HepG2 (cell line): ENCODE measurements around the gene DNAJC5. TPM values are rescaled to one million over a fixed set of nuclear protein-coding genes. Genes with fewer than 3 reads are reported as not detected.
A peak's percentile ranks its signal among the peaks of the same experiment; 100 is the strongest.

ENCODE experiments used
- ATAC-seq: fragments of 200-7000 bp; cut with Tn5 transposase; 3 replicates; pipeline ENCODE4 v1.9.1; 2020; ENCODE audit warnings: mild to moderate bottlenecking, moderate library complexity
- BruUV-seq: library from RNA; stranded (reverse); fragments of 400-500 nt; replicated peaks from 2 replicates; lab custom pipeline; 2021; lab: Mats Ljungman, UMichigan
- CTCF ChIA-PET: fragments of 300-600 bp; formaldehyde crosslinking; extraction: SDS; loops from one replicate; lab custom pipeline; 2021; ENCODE audit warnings: low total read pairs, inconsistent platforms, low intra/inter-chr PET ratio; lab: Yijun Ruan, JAX
- POLR2A ChIA-PET: fragments of 350-600 bp; sonication (Branson Sonifier 250); formaldehyde crosslinking; loops from one replicate; lab custom pipeline; 2020; ENCODE audit warnings: antibody characterized with exemption, inconsistent platforms; lab: Yijun Ruan, JAX
- DNase-seq: peaks from one replicate; pipeline ENCODE4 v3.0.0-alpha.2; 2015; ENCODE audit warnings: low spot score
- FAIRE-seq: peaks from 3 replicates; lab custom pipeline; 2011; peaks lifted over from hg19 to GRCh38; lab: Jason Lieb, UNC
- H2AFZ ChIP-seq: one replicate; pipeline ENCODE4 v1.6.1; 2011; ENCODE audit warnings: low read length, inconsistent platforms
- H3K27ac ChIP-seq: fragments of 300-600 bp; 3 replicates; pipeline ENCODE4 v1.8.0; 2011; ENCODE audit warnings: mixed run types, mild to moderate bottlenecking, mixed read lengths, low read length, inconsistent platforms; ENCODE audit not compliant: insufficient read depth; ENCODE audit errors: extremely low read length
- H3K27me3 ChIP-seq, 2 experiments: fragments of 200-600 bp in 1 of 2; 2 replicates in 1 of 2; 3 replicates in 1 of 2; pipeline versions ENCODE4 v1.6.0 to v1.8.0; 2011; ENCODE audit warnings: low read length in 2 of 2, mild to moderate bottlenecking in 2 of 2, moderate library complexity in 2 of 2, inconsistent platforms in 1 of 2; ENCODE audit not compliant: insufficient read depth in 2 of 2, control insufficient read depth in 1 of 2
- H3K36me3 ChIP-seq, 2 experiments: fragments of 200-600 bp in 1 of 2; replicated peaks in 1 of 2; 2 replicates in 1 of 2; 3 replicates in 1 of 2; pipeline versions ENCODE4 v1.5.1 to v1.8.0; 2011; ENCODE audit warnings: low read length in 2 of 2, inconsistent platforms in 1 of 2; ENCODE audit not compliant: insufficient read depth in 2 of 2, control insufficient read depth in 1 of 2
- H3K4me1 ChIP-seq: 2 replicates; pipeline ENCODE4 v1.5.1; 2012; ENCODE audit warnings: low read length, inconsistent platforms; ENCODE audit not compliant: insufficient read depth
- H3K4me2 ChIP-seq: 2 replicates; pipeline ENCODE4 v1.6.0; 2011; ENCODE audit warnings: low read depth, low read length, inconsistent platforms
- H3K4me3 ChIP-seq, 3 experiments: fragments of 200-600 bp in 1 of 3; sonication (generic), shearing (Covaris generic) in 1 of 3; replicated peaks in 1 of 3; 2 replicates each; pipeline ENCODE4 v1.5.1; 2011 to 2016; ENCODE audit warnings: low read length in 3 of 3, inconsistent platforms in 2 of 3, low read depth in 2 of 3, mild to moderate bottlenecking in 2 of 3, control low read depth in 1 of 3, mixed read lengths in 1 of 3; ENCODE audit not compliant: insufficient read depth in 1 of 3
- H3K79me2 ChIP-seq: one replicate; pipeline ENCODE4 v1.6.1; 2011; ENCODE audit warnings: low read length, inconsistent platforms; ENCODE audit not compliant: insufficient read depth
- H3K9ac ChIP-seq: 2 replicates; pipeline ENCODE4 v1.6.0; 2011; ENCODE audit warnings: mild to moderate bottlenecking, low read depth, low read length, inconsistent platforms; ENCODE audit not compliant: insufficient read depth
- H3K9me3 ChIP-seq: 2 replicates; pipeline ENCODE4 v1.5.1; 2012; ENCODE audit warnings: mild to moderate bottlenecking, low read length
- H4K20me1 ChIP-seq: 2 replicates; pipeline ENCODE4 v1.6.0; 2011; ENCODE audit warnings: inconsistent platforms, mild to moderate bottlenecking, low read length, moderate library complexity; ENCODE audit not compliant: insufficient read depth
- AKAP8 ChIP-seq: sonication (generic); formaldehyde crosslinking; IDR thresholded peaks from 2 replicates; pipeline ENCODE4 v1.5.1; 2020; ENCODE audit warnings: mild to moderate bottlenecking, missing genetic modification reagents
- MAX ChIP-seq: IDR thresholded peaks from 2 replicates; pipeline ENCODE4 v1.6.1; 2012; ENCODE audit warnings: inconsistent platforms
- PLRG1 ChIP-seq: fragments of 450-650 bp; conservative IDR thresholded peaks from 2 replicates; pipeline ENCODE4 v1.6.1; 2016
- REPIN1 ChIP-seq: sonication (generic); formaldehyde crosslinking; IDR thresholded peaks from 2 replicates; pipeline ENCODE4 v1.8.0; 2022; ENCODE audit warnings: missing genetic modification reagents, low read depth, mild to moderate bottlenecking, borderline replicate concordance
- TFAP4 ChIP-seq: sonication (generic); IDR thresholded peaks from 2 replicates; pipeline ENCODE4 v1.6.1; 2016; ENCODE audit warnings: low read depth, borderline replicate concordance
- TGIF2 ChIP-seq: IDR thresholded peaks from 2 replicates; pipeline ENCODE4 v1.6.1; 2016; ENCODE audit warnings: control low read depth, missing compliant biosample characterization
- THAP9 ChIP-seq: sonication (generic); formaldehyde crosslinking; IDR thresholded peaks from 2 replicates; pipeline ENCODE4; 2020; ENCODE audit warnings: missing genetic modification reagents, mild to moderate bottlenecking, borderline replicate concordance
- ZFP36L2 ChIP-seq: sonication (generic); formaldehyde crosslinking; IDR thresholded peaks from 2 replicates; pipeline ENCODE4 v1.4.0; 2020; ENCODE audit warnings: missing genetic modification reagents
- ZNF18 ChIP-seq: sonication (generic); formaldehyde crosslinking; IDR thresholded peaks from 2 replicates; pipeline ENCODE4 v1.8.0; 2022; ENCODE audit warnings: mild to moderate bottlenecking, missing genetic modification reagents; ENCODE audit not compliant: insufficient replicate concordance
- ZNF280B ChIP-seq: sonication (generic); formaldehyde crosslinking; IDR thresholded peaks from 2 replicates; pipeline ENCODE4 v1.5.0; 2020; ENCODE audit warnings: missing genetic modification reagents, mild to moderate bottlenecking, borderline replicate concordance
- ZNF451 ChIP-seq: sonication (generic); formaldehyde crosslinking; IDR thresholded peaks from 2 replicates; pipeline ENCODE4 v1.5.0; 2020; ENCODE audit warnings: mild to moderate bottlenecking, missing genetic modification reagents
- WGBS: methylation state at CpG from one replicate; pipeline ENCODE4 v1.1.6; 2017; ENCODE audit warnings: low lambda C conversion rate; 5-methylcytosine and 5-hydroxymethylcytosine counted together
- in situ Hi-C: cut with HindIII; loops from 2 replicates; pipeline ENCODE4 v1.10.0; 2017; ENCODE audit warnings: low pct_unique_long_range_greater_than_20kb; ENCODE audit not compliant: extremely low pct_ligation_motif_present
- intact Hi-C: fragments of 100-400 bp; cut with micrococcal nuclease; formaldehyde crosslinking; loops from one replicate; pipeline ENCODE4 v1.10.0; 2022; ENCODE audit not compliant: unreplicated experiment
- polyA plus RNA-seq, 8 experiments: library from polyadenylated mRNA; depleted of rRNA in 3 of 8; stranded (reverse) in 7 of 8; unstranded in 1 of 8; fragments of >200 nt; fragmentation: Illumina TruSeq in 4 of 8; extraction: Trizol in 4 of 8; gene quantifications; 2 replicates each; pipeline versions ENCODE4 v1.2.1 to v1.2.3, GENCODE V29; 2011 to 2016; ENCODE audit warnings: low read depth in 4 of 8, missing spikeins in 1 of 8, mixed read lengths in 1 of 8; ENCODE audit not compliant: insufficient read depth in 1 of 8
- total RNA-seq, 5 experiments: library from RNA; depleted of rRNA; stranded (reverse); fragments of >200 nt; fragmentation: Illumina TruSeq; extraction: Trizol; gene quantifications; 2 replicates each; pipeline ENCODE4 v1.2.3, GENCODE V29; 2016; ENCODE audit warnings: low read depth in 1 of 5

DNAJC5 gene
- total and polyA plus RNA-seq, 2 of the 13 experiments (the other 11 are each of a cell fraction or from before 2014, with no cell fraction given) = 42.8 to 64.5 TPM

- TF ChIP-seq ZNF18 (CRISPR knock-in tag) (no peak), MAX (peak; percentile 17; the same call in 1 of the 2 replicates), AKAP8 (CRISPR knock-in tag) (no peak), PLRG1 (no peak)
Observed at GRCh38 chr20:63968136-63968927, 73.4 kb downstream of the DNAJC5 start (continued).

- POLR2A ChIA-PET = interaction anchor here (0.5 to 3.6 kb wide), 12 partner anchors 9 to 328 kb away, joined by 3 to 78 read pairs (median 6); partner anchors contain the start of genes PRPF6, SAMD10, SLC2A4RG and TPD52L2
- Histone ChIP-seq H3K79me2 (peaks cover 13% of the 10 kb centered on the region), H3K4me1 (peaks cover 48% of the 10 kb centered on the region), H4K20me1 (no peaks in the 10 kb centered on the region), H3K4me2 (peak overlapping the region; percentile 77), H3K27ac (peak overlapping the region; percentile 84), H3K9ac (peak overlapping the region; percentile 91), H3K36me3 (peaks cover 18 to 25% of the 10 kb centered on the region in 2 experiments), H3K9me3 (no peaks in the 10 kb centered on the region), H3K4me3 (peak overlapping the region; percentile 73 to 90 (median 89)), H2AFZ (no peak overlapping the region), H3K27me3 (no peaks in the 10 kb centered on the region)
- DNase-seq (peak; percentile 81), FAIRE-seq (peak; percentile 88), ATAC-seq (peak; percentile 9)
- WGBS = 2% methylated on average over 28 of the region's 70 CpGs
- CTCF ChIA-PET = no interaction called here
- BruUV-seq = TSS peak; percentile 78
- intact Hi-C loops = loop anchor here (10.0 kb wide), 1 partner anchor 1604 kb away; the partner anchor contains the start of gene LAMA5
- in situ Hi-C loops = no loop called here
- TF ChIP-seq THAP9 (CRISPR knock-in tag) = peak; percentile 75; the same call in 1 of the 2 replicates
- TF ChIP-seq ZNF451 (CRISPR knock-in tag) = 0 out of 2 replicates have a peak, but pooled peaks have one; percentile 53
- 0 out of 2 replicates have a peak, but pooled peaks have one; percentile 32 for TF ChIP-seq ZFP36L2 (CRISPR knock-in tag)
- TF ChIP-seq TGIF2 (CRISPR knock-in tag) = no peak; the same call in 1 of the 2 replicates
- peak; percentile 53; the same call in 1 of the 2 replicates for TF ChIP-seq REPIN1 (CRISPR knock-in tag)
- TF ChIP-seq TFAP4 = peak; percentile 91
- peak; percentile 86; the same call in 1 of the 2 replicates for TF ChIP-seq ZNF280B (CRISPR knock-in tag)
Observed at GRCh38 chr20:63968928-63969760, 74.2 kb downstream of the DNAJC5 start.
